Measurements from ENCODE around the gene PAH.

Gene PAH

DNA sequence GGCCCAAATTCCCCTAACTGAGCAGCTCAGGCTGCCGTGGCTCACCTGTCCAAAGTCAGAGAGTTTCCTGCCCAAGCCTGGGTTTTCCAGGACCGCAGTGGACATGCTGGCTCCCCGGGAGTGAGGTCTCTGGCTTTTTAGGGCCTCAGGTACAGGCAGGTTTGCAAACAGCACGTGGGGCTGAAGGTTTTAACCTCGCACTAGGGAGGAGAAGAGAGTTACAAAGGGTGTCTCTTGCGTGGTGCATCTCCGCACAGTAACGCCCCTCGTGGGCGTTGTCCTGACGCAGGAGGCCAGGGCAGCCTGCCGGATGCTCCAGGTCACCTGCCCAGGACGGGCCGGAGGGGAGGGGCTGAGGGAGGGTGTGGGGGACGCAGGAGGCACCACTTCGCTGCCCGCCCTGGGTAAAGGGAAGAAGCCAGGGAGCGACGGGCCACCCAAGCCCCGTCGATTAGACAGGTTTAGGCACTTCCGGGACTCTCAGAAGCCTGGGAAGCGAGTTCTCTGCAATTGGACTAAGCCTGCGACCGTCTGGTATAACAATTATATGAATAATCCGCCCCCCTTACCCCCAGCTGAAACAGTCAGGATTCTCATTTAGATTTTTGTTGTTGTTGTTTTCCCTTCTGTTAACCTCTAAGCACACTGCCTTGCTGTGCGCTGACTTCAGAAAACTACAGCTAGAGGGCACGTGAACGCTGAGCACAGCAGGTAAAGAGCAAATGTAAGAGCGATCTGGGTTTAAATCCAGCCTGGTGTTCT is at the start of gene PAH:
Gene PAH, minus strand, starts transcription at position 219 of the 762 bp plus-strand sequence. Its CDS starts 114 bp downstream, at position 105.
- peak; percentile 54 for DNase-seq (ENCODE audit: low read depth, low spot score)

DNA sequence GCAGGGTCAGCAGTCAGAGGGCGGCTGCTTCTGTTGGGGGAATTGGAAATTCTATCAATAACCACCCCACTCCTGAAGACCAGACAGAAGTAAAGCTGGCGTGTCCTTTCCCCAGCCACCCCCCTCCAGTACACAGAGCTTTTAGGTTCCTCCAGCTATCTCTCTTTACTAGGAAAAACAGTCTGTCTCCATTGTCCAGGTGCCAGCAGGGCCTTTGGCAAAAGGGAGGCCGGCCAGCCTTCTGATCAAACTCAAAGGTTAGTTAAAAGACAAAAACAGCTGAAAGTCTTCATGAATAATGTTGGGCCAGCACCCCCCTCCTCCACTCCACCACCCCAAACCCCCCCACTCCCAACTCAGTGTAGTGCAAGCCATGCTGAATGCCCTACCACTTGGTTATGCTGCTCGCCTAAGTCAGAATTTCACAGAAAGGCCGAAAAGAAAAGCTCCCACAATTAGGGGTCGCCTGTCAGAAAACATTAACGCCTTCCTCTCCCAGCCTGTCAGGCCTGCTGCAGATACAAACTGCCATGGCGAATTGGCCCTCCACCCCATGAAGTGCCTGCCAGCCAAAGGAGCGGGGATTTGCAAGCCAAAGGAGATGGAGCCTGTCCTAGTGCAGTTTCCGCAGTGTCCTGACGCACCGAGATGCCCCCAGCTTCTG is 49.3 kb upstream of the PAH start:
- no peak for DNase-seq (ENCODE audit: low read depth, low spot score)

- no peak for DNase-seq (ENCODE audit: low read depth, low spot score)
Observed at GRCh38 chr12:102965281-102966155, 48.5 kb upstream of the PAH start.

GRCh38 chr12:102964872-102965271 is 47.8 kb upstream of the PAH start:
- no peak for DNase-seq (ENCODE audit: low read depth, low spot score)

- DNase-seq (ENCODE audit: low read depth, low spot score), result no peak
Observed at GRCh38 chr12:102963796-102964195, 46.8 kb upstream of the PAH start.

- no peak for DNase-seq (ENCODE audit: low read depth, low spot score)
Observed at GRCh38 chr12:102962986-102963385, 45.9 kb upstream of the PAH start.

- DNase-seq (ENCODE audit: low read depth, low spot score), result no peak
Observed at GRCh38 chr12:102962532-102962931, 45.5 kb upstream of the PAH start.

- DNase-seq (ENCODE audit: low read depth, low spot score), result no peak
Observed at GRCh38 chr12:102961466-102961855, 44.4 kb upstream of the PAH start.

DNA sequence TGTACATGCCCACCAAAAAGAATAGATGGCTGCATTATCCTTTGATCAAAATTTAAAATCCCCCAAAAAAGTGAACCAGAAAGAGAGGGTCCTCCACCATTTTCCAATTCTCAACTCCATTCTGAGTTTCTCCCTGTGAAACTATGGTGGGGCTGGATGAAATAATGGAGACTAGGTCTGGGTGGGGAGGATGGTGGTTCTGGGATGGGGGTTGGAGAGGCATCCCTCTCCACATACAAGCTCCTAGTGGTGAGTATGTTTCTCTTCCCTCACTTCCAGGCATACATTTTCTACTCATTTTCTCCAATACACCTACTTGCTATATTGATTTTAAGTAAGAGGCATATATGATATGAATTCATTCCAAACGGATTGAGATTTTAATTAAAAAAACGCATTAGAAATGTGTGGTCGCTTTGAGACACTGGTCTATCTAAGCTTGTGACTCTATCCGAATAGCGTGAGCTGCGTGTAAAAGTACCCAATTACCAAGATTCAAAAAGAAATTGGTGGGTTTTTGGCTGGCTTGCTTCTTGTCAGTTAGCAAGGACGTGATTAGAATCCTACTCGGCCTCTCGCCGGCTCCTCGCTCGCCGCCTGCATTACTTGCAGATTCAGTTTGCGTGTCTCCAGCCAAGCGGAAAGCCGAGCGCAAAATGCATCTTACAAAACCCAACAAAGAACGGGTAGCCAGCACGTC is 43.9 kb upstream of the PAH start:
- DNase-seq (ENCODE audit: low read depth, low spot score), result no peak

DNA sequence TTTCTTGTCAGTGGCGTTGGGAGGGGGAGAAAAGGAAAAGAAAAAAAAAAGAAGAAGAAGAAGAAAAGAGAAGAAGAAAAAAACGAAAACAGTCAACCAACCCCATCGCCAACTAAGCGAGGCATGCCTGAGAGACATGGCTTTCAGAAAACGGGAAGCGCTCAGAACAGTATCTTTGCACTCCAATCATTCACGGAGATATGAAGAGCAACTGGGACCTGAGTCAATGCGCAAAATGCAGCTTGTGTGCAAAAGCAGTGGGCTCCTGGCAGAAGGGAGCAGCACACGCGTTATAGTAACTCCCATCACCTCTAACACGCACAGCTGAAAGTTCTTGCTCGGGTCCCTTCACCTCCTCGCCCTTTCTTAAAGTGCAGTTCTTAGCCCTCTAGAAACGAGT is 42.3 kb upstream of the PAH start:
- no peak for DNase-seq (ENCODE audit: low read depth, low spot score)

- no peak for DNase-seq (ENCODE audit: low read depth, low spot score)
Observed at GRCh38 chr12:102958830-102959176, 41.8 kb upstream of the PAH start.

DNA sequence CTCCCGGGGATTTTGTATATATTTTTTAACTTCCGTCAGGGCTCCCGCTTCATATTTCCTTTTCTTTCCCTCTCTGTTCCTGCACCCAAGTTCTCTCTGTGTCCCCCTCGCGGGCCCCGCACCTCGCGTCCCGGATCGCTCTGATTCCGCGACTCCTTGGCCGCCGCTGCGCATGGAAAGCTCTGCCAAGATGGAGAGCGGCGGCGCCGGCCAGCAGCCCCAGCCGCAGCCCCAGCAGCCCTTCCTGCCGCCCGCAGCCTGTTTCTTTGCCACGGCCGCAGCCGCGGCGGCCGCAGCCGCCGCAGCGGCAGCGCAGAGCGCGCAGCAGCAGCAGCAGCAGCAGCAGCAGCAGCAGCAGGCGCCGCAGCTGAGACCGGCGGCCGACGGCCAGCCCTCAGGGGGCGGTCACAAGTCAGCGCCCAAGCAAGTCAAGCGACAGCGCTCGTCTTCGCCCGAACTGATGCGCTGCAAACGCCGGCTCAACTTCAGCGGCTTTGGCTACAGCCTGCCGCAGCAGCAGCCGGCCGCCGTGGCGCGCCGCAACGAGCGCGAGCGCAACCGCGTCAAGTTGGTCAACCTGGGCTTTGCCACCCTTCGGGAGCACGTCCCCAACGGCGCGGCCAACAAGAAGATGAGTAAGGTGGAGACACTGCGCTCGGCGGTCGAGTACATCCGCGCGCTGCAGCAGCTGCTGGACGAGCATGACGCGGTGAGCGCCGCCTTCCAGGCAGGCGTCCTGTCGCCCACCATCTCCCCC is 41.2 kb upstream of the PAH start:
- no peak for DNase-seq (ENCODE audit: low read depth, low spot score)

DNA sequence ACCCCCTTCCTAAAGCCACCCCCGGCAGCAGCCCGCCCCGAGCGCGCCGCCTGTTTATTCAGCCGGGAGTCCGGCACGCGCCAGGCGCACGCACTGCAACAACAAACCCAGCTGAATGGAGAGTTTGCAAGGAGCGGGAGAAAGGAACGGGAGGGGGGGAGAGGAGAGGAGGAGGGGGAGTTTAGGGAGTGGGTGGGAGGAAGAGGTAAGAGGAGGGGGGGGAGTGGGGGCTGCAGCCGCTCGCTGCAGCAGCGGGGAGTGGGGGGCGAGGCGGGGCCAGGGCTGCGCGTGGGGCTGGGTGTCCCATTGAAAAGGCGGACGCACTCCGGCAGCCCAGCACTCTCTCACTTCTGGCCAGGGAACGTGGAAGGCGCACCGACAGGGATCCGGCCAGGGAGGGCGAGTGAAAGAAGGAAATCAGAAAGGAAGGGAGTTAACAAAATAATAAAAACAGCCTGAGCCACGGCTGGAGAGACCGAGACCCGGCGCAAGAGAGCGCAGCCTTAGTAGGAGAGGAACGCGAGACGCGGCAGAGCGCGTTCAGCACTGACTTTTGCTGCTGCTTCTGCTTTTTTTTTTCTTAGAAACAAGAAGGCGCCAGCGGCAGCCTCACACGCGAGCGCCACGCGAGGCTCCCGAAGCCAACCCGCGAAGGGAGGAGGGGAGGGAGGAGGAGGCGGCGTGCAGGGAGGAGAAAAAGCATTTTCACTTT is 40.5 kb upstream of the PAH start, which contains the start of gene ASCL1:
Gene ASCL1, plus strand, starts transcription at position 336 of the 712 bp plus-strand sequence. CDS start 571 bp downstream, outside the sequence.
- no peak for DNase-seq (ENCODE audit: low read depth, low spot score)

GRCh38 chr12:102956738-102957327 is 39.8 kb upstream of the PAH start:
- no peak for DNase-seq (ENCODE audit: low read depth, low spot score)

GRCh38 chr12:102955926-102956737 is 39.1 kb upstream of the PAH start:
- no peak for DNase-seq (ENCODE audit: low read depth, low spot score)

DNA sequence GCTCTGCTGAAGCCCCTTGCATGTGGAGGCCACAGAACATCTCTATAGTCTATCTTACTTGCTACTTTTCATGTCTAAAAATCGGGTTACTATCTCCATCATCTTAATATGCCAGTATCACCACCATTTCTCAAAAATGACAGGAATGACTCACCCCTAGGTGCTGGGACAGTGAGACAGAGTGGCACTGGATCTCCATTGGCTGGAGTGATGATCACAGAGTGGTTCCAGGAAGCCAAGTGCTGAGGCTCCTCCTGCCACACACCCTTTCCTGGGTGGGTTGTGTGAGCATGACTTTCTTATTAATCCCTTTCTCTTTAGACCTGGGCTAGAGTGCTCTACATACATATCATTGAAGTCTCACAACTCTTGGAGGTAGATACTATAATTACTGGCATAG is 37.1 kb upstream of the PAH start:
- no peak for DNase-seq (ENCODE audit: low read depth, low spot score)

DNA sequence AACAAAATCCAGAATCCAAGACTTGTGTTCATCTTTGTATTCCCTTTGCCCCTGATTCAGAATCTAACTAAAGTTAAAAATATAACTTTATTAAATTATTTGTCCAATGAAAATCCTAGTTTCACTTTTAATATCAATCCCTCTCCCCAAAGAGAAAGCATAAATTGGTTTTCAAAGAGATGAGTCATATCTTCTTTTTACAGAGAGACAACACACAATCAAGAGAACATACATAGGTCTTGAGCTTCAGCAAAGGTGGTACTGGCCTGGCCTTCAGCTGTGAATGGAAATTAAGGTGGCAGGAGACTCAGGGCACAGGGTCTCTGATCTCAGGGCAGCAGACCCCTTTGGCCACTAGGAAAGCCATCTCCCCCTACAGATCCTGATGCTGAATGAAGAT is 36.2 kb upstream of the PAH start:
- no peak for DNase-seq (ENCODE audit: low read depth, low spot score)

- no peak for DNase-seq (ENCODE audit: low read depth, low spot score)
Observed at GRCh38 chr12:102951841-102952240, 34.8 kb upstream of the PAH start.

Measured in iPS DF 19.7 (cell line).